SKM-1 (cell line): Measurements from ENCODE around the gene CLCA2.

ENCODE experiments used
- DNase-seq: peaks from one replicate; lab custom pipeline; 2025; ENCODE audit not compliant: unreplicated experiment; lab: John Stamatoyannopoulos, UW

The CLCA2 gene

GRCh38 chr1:86429835-86430234, 5.9 kb downstream of the CLCA2 start:
- DNase-seq = peak; percentile 68

GRCh38 chr1:86430376-86430775, 6.4 kb downstream of the CLCA2 start:
- DNase-seq = no peak

- no peak for DNase-seq
These were observed 10.1 kb downstream of the CLCA2 start for GRCh38 chr1:86434059-86434458.

- DNase-seq = no peak
These were observed 11.4 kb downstream of the CLCA2 start for GRCh38 chr1:86435327-86435726.

- DNase-seq = no peak
These were observed 12.1 kb downstream of the CLCA2 start for GRCh38 chr1:86436041-86436440.

- DNase-seq = no peak
These were observed 17.6 kb downstream of the CLCA2 start for GRCh38 chr1:86441581-86441980.

GRCh38 chr1:86441997-86442396, 18.0 kb downstream of the CLCA2 start:
- DNase-seq = no peak

GRCh38 chr1:86445919-86446318, 21.9 kb downstream of the CLCA2 start:
- no peak for DNase-seq

- DNase-seq = no peak
These were observed 23.3 kb downstream of the CLCA2 start for GRCh38 chr1:86447198-86447790.

GRCh38 chr1:86448670-86449069, 24.7 kb downstream of the CLCA2 start:
- no peak for DNase-seq

GRCh38 chr1:86449103-86449502, 25.1 kb downstream of the CLCA2 start:
- DNase-seq = no peak

GRCh38 chr1:86450847-86451246, 26.9 kb downstream of the CLCA2 start:
- no peak for DNase-seq

GRCh38 chr1:86453664-86454063, 29.7 kb downstream of the CLCA2 start:
- DNase-seq = no peak

GRCh38 chr1:86455073-86455472, 31.1 kb downstream of the CLCA2 start:
- peak; percentile 19 for DNase-seq

- DNase-seq = no peak
These were observed 37.0 kb downstream of the CLCA2 start for GRCh38 chr1:86460998-86461397.

GRCh38 chr1:86461482-86461881, 37.5 kb downstream of the CLCA2 start:
- no peak for DNase-seq

- no peak for DNase-seq
These were observed 40.8 kb downstream of the CLCA2 start for GRCh38 chr1:86464819-86465218.

- no peak for DNase-seq
These were observed 42.3 kb downstream of the CLCA2 start for GRCh38 chr1:86466109-86466844.

GRCh38 chr1:86466986-86467385, 43.0 kb downstream of the CLCA2 start:
- no peak for DNase-seq

GRCh38 chr1:86468501-86468977, 44.6 kb downstream of the CLCA2 start, which contains the start of gene CLCA1:
TSS of gene CLCA1 (plus strand) at chr1:86468927. CDS start at chr1:86468972, 45 bp downstream.
- no peak for DNase-seq

- DNase-seq = no peak
These were observed 46.9 kb downstream of the CLCA2 start for GRCh38 chr1:86470859-86471258.

GRCh38 chr1:86471291-86471690, 47.3 kb downstream of the CLCA2 start:
- DNase-seq = no peak

- no peak for DNase-seq
These were observed 48.2 kb downstream of the CLCA2 start for GRCh38 chr1:86472152-86472551.
